DMS114 treated with DMSO at 0.1 percent for 48 hours (cell line): Measurements from ENCODE around the gene AK9.
"Not testable (repeated sequence)": the region's sequence is repeated elsewhere in the genome, so short reads cannot be mapped to it uniquely, and the experiment has no call there.

Experiments used
- DNase-seq: peaks from one replicate; lab custom pipeline; 2025; ENCODE audit not compliant: unreplicated experiment; lab: John Stamatoyannopoulos, UW

Gene AK9

GRCh38 chr6:109701221-109701620 lies 10.2 kb upstream of the AK9 start:
- no peak for DNase-seq

GRCh38 chr6:109696355-109696754 lies 5.4 kb upstream of the AK9 start:
- DNase-seq = no peak

- no peak for DNase-seq
Measured at GRCh38 chr6:109695468-109695867, 4.5 kb upstream of the AK9 start.

GRCh38 chr6:109693111-109693510 lies 2.1 kb upstream of the AK9 start:
- no peak for DNase-seq

- no peak for DNase-seq
Measured at GRCh38 chr6:109690373-109690736, 647 bp downstream of the AK9 start.

GRCh38 chr6:109687271-109687761 lies 3.7 kb downstream of the AK9 start:
- DNase-seq = no peak

- DNase-seq = no peak
Measured at GRCh38 chr6:109686566-109687265, 4.3 kb downstream of the AK9 start.

- not testable (repeated sequence) for DNase-seq
Measured at GRCh38 chr6:109678661-109679505, 12.1 kb downstream of the AK9 start.

- no peak for DNase-seq
Measured at GRCh38 chr6:109678240-109678639, 12.8 kb downstream of the AK9 start.

GRCh38 chr6:109676724-109677123 lies 14.3 kb downstream of the AK9 start:
- no peak for DNase-seq

GRCh38 chr6:109672839-109673238 lies 18.2 kb downstream of the AK9 start:
- DNase-seq = no peak

- DNase-seq = no peak
Measured at GRCh38 chr6:109672175-109672574, 18.8 kb downstream of the AK9 start.

GRCh38 chr6:109671733-109672132 lies 19.3 kb downstream of the AK9 start:
- DNase-seq = no peak

- DNase-seq = no peak
Measured at GRCh38 chr6:109669811-109670210, 21.2 kb downstream of the AK9 start.

GRCh38 chr6:109662192-109662591 lies 28.8 kb downstream of the AK9 start:
- no peak for DNase-seq

- DNase-seq = no peak
Measured at GRCh38 chr6:109660526-109661320, 30.3 kb downstream of the AK9 start.

- no peak for DNase-seq
Measured at GRCh38 chr6:109655761-109656262, 35.2 kb downstream of the AK9 start.

GRCh38 chr6:109653264-109653663 lies 37.7 kb downstream of the AK9 start:
- DNase-seq = no peak

- no peak for DNase-seq
Measured at GRCh38 chr6:109644131-109644530, 46.9 kb downstream of the AK9 start.

- no peak for DNase-seq
Measured at GRCh38 chr6:109632405-109632804, 58.6 kb downstream of the AK9 start.

- no peak for DNase-seq
Measured at GRCh38 chr6:109631403-109631802, 59.6 kb downstream of the AK9 start.
